Thyroid gland (tissue), 4 donors: Measurements from ENCODE around the gene RNF32.

Experiments
- POLR2A ChIP-seq, 2 donors: fragments of 450-650 bp; IDR thresholded peaks; one replicate each; pipeline ENCODE4 v1.6.1; 2017; ENCODE audit warnings: antibody characterized with exemption in 2 of 2, mild to moderate bottlenecking in 2 of 2, moderate library complexity in 1 of 2
- TF ChIP-seq, protein P1 (sequence below), 6 experiments: fragments of 200-600 bp in 3 of 6; fragments of 450-650 bp in 3 of 6; sonication (generic) in 3 of 6; IDR thresholded peaks; one replicate each; pipeline ENCODE4 v1.5.1; 2016 to 2019; ENCODE audit warnings: antibody characterized with exemption in 6 of 6, mild to moderate bottlenecking in 2 of 6, inconsistent platforms in 1 of 6, moderate library complexity in 1 of 6

DNA sequence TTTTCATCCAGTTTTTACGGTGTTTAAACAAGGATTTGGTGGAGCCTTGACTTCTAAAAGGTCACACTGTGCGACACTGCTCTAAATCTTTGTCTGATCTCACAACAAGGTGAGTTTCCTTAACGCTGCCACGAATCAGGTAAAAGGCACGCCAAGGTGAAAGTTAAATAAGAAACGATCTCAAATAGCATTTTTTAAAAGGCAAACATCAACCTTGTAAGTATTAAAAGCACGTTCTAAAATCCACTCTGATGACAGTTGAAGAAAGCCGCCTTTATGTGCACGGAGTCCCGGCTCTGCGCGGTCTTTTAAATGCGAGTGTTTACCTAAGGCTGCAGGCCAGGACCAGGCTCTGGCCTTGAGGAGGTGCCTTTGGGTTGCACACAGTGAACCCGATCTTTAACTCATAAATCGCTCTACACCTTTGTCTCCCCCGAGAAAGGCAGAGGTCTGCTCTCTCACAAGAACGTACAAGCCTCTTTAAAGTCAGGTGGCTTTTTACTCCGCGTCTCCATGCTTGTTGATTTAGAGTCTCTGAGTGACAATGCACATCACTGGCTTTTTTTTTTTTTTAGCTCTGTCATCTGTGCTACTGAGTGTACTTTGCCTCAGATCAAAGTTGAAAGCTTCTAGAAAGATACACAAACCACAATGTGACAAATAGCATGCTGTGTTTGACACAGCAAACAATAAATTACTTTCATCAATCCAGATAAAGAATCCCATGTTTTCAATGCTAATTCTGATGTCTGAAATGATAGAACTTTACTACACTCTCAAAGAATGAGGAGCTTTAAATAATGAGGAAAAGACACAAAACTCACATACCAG lies 25.9 kb upstream of the RNF32 start:
- TF ChIP-seq, protein P1, sequence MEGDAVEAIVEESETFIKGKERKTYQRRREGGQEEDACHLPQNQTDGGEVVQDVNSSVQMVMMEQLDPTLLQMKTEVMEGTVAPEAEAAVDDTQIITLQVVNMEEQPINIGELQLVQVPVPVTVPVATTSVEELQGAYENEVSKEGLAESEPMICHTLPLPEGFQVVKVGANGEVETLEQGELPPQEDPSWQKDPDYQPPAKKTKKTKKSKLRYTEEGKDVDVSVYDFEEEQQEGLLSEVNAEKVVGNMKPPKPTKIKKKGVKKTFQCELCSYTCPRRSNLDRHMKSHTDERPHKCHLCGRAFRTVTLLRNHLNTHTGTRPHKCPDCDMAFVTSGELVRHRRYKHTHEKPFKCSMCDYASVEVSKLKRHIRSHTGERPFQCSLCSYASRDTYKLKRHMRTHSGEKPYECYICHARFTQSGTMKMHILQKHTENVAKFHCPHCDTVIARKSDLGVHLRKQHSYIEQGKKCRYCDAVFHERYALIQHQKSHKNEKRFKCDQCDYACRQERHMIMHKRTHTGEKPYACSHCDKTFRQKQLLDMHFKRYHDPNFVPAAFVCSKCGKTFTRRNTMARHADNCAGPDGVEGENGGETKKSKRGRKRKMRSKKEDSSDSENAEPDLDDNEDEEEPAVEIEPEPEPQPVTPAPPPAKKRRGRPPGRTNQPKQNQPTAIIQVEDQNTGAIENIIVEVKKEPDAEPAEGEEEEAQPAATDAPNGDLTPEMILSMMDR (IDR thresholded peaks at IDR 0.05), result no peak
- TF ChIP-seq POLR2A (IDR thresholded peaks at IDR 0.05), result no peak
